H1 (cell line): Measurements from ENCODE around the gene SOBP. TPM values are rescaled to one million over a fixed set of nuclear protein-coding genes. Genes with fewer than 3 reads are reported as not detected.

ENCODE experiments used
- CTCF ChIA-PET: fragments of 300-600 bp; sonication (Branson Sonifier 250); formaldehyde crosslinking; loops from one replicate; lab custom pipeline; 2021; ENCODE audit not compliant: partially characterized antibody; lab: Charles Lee
- POLR2A ChIA-PET: fragments of 300-600 bp; sonication (Branson Sonifier 250); formaldehyde crosslinking; loops from one replicate; lab custom pipeline; 2021; ENCODE audit warnings: inconsistent platforms; ENCODE audit not compliant: partially characterized antibody; lab: Charles Lee
- DNase-seq, 2 experiments: peaks; one replicate each; pipeline versions ENCODE4 v3.0.0 to v3.0.0-alpha.2; 2010 to 2022; ENCODE audit warnings: low spot score in 2 of 2, low read depth in 1 of 2, mixed read lengths in 1 of 2
- FAIRE-seq: peaks from 2 replicates; lab custom pipeline; 2011; peaks lifted over from hg19 to GRCh38; lab: Jason Lieb, UNC
- H2AFZ ChIP-seq: 2 replicates; pipeline ENCODE4 v1.8.1; 2012; ENCODE audit warnings: low read length, inconsistent platforms
- H2AK5ac ChIP-seq: 2 replicates; pipeline ENCODE4 v1.6.1; 2013; ENCODE audit warnings: low read depth, low read length
- H2BK120ac ChIP-seq: replicated peaks from 2 replicates; pipeline ENCODE3; 2013; ENCODE audit warnings: low read depth, low read length, inconsistent platforms
- H2BK12ac ChIP-seq: 2 replicates; pipeline ENCODE4 v1.6.1; 2013; ENCODE audit warnings: low read depth, low read length
- H2BK15ac ChIP-seq: 2 replicates; pipeline ENCODE4 v1.6.1; 2013; ENCODE audit warnings: low read length
- H2BK20ac ChIP-seq: 2 replicates; pipeline ENCODE4 v1.6.1; 2013; ENCODE audit warnings: low read length
- H2BK5ac ChIP-seq: 2 replicates; pipeline ENCODE4 v1.6.1; 2013; ENCODE audit warnings: low read depth, low read length
- H3K14ac ChIP-seq: 2 replicates; pipeline ENCODE4 v1.6.1; 2013; ENCODE audit warnings: inconsistent platforms; ENCODE audit not compliant: insufficient read length
- H3K18ac ChIP-seq: 2 replicates; pipeline ENCODE4 v1.6.1; 2013; ENCODE audit warnings: low read length; ENCODE audit errors: extremely low read depth
- H3K23ac ChIP-seq: 2 replicates; pipeline ENCODE4 v1.6.1; 2013; ENCODE audit warnings: inconsistent platforms; ENCODE audit not compliant: insufficient read length
- H3K23me2 ChIP-seq: 2 replicates; pipeline ENCODE4 v1.6.1; 2013; ENCODE audit warnings: low read depth, low read length
- H3K27ac ChIP-seq: 2 replicates; pipeline ENCODE4 v1.6.1; 2011; ENCODE audit warnings: low read depth, low read length, inconsistent platforms
- H3K27me3 ChIP-seq, 4 experiments: replicated peaks in 1 of 4; 1 replicate in 1 of 4; 2 replicates in 3 of 4; pipeline versions ENCODE4 v1.6.1 to v1.8.1; 2011 to 2013; ENCODE audit warnings: low read length in 3 of 4, mild to moderate bottlenecking in 3 of 4, inconsistent platforms in 2 of 4, mixed read lengths in 2 of 4, moderate library complexity in 1 of 4; ENCODE audit not compliant: control insufficient read depth in 3 of 4, insufficient read depth in 3 of 4; ENCODE audit errors: extremely low read depth in 1 of 4
- H3K36me3 ChIP-seq, 4 experiments: 2 replicates each; pipeline versions ENCODE4 v1.6.1 to v1.8.1; 2011 to 2013; ENCODE audit warnings: mild to moderate bottlenecking in 4 of 4, low read length in 3 of 4, moderate library complexity in 2 of 4, control low read depth in 1 of 4, inconsistent platforms in 1 of 4; ENCODE audit not compliant: insufficient read depth in 4 of 4, control insufficient read depth in 2 of 4
- H3K4ac ChIP-seq: replicated peaks from 2 replicates; pipeline ENCODE3; 2013; ENCODE audit warnings: low read length, low read depth, mixed read lengths, inconsistent platforms; ENCODE audit not compliant: insufficient read length
- H3K4me1 ChIP-seq, 4 experiments: replicated peaks in 1 of 4; 1 replicate in 1 of 4; 2 replicates in 3 of 4; pipeline versions ENCODE4 v1.6.1 to v1.8.1; 2011 to 2013; ENCODE audit warnings: low read length in 3 of 4, inconsistent platforms in 2 of 4, mixed read lengths in 1 of 4; ENCODE audit not compliant: insufficient read depth in 4 of 4, control insufficient read depth in 3 of 4
- H3K4me2 ChIP-seq, 2 experiments: 2 replicates each; pipeline versions ENCODE4 v1.6.1 to v1.8.1; 2011 to 2013; ENCODE audit warnings: low read depth in 2 of 2, low read length in 2 of 2, control low read depth in 1 of 2, inconsistent platforms in 1 of 2, mild to moderate bottlenecking in 1 of 2; ENCODE audit not compliant: insufficient read depth in 1 of 2
- H3K4me3 ChIP-seq, 4 experiments: fragments of 200-600, 300-600 bp in 1 of 4; sonication (generic), shearing (Covaris generic), sonication (Bioruptor Twin) in 1 of 4; 2 replicates each; pipeline versions ENCODE4 v1.5.1 to v1.8.1; 2011 to 2016; ENCODE audit warnings: low read length in 4 of 4, low read depth in 3 of 4, control low read depth in 2 of 4, inconsistent platforms in 2 of 4, mild to moderate bottlenecking in 2 of 4, mixed read lengths in 1 of 4, moderate library complexity in 1 of 4; ENCODE audit not compliant: insufficient read depth in 2 of 4; ENCODE audit errors: extremely low read depth in 1 of 4
- H3K56ac ChIP-seq: replicated peaks from 2 replicates; pipeline ENCODE3; 2013; ENCODE audit warnings: low read depth, mild to moderate bottlenecking, mixed read lengths, low read length, inconsistent platforms; ENCODE audit not compliant: insufficient read length
- H3K79me1 ChIP-seq: 2 replicates; pipeline ENCODE4 v1.6.1; 2013; ENCODE audit warnings: low read depth, low read length, control low read depth
- H3K79me2 ChIP-seq, 2 experiments: 2 replicates each; pipeline versions ENCODE4 v1.6.1 to v1.8.1; 2012 to 2013; ENCODE audit warnings: low read length in 2 of 2, mild to moderate bottlenecking in 2 of 2, inconsistent platforms in 1 of 2; ENCODE audit not compliant: insufficient read depth in 2 of 2, control insufficient read depth in 1 of 2
- H3K9ac ChIP-seq, 4 experiments: replicated peaks in 1 of 4; 1 replicate in 1 of 4; 2 replicates in 3 of 4; pipeline versions ENCODE4 v1.6.1 to v1.8.1; 2011 to 2013; ENCODE audit warnings: low read depth in 3 of 4, low read length in 3 of 4, control low read depth in 2 of 4, mild to moderate bottlenecking in 2 of 4, moderate library complexity in 2 of 4, inconsistent platforms in 1 of 4; ENCODE audit errors: extremely low read depth in 1 of 4
- H3K9me3 ChIP-seq, 2 experiments: 2 replicates each; pipeline versions ENCODE4 v1.6.1 to v1.8.1; 2012 to 2013; ENCODE audit warnings: mild to moderate bottlenecking in 2 of 2, moderate library complexity in 2 of 2, control low read depth in 1 of 2, inconsistent platforms in 1 of 2, low read depth in 1 of 2, low read length in 1 of 2, mixed read lengths in 1 of 2; ENCODE audit not compliant: insufficient read depth in 2 of 2
- H4K20me1 ChIP-seq, 2 experiments: replicated peaks in 1 of 2; 2 replicates each; pipeline versions ENCODE3 to v1.8.1; 2011 to 2013; ENCODE audit warnings: inconsistent platforms in 2 of 2, low read length in 2 of 2, mild to moderate bottlenecking in 1 of 2; ENCODE audit not compliant: insufficient read depth in 2 of 2, control insufficient read depth in 1 of 2
- H4K5ac ChIP-seq: 2 replicates; pipeline ENCODE4 v1.6.1; 2013; ENCODE audit warnings: low read length, low read depth, mixed read lengths, inconsistent platforms; ENCODE audit not compliant: insufficient read length
- H4K8ac ChIP-seq: 2 replicates; pipeline ENCODE4 v1.8.0; 2013; ENCODE audit warnings: mild to moderate bottlenecking, moderate library complexity, low read length, inconsistent platforms; ENCODE audit not compliant: insufficient read depth; ENCODE audit errors: extremely low read depth
- H4K91ac ChIP-seq: replicated peaks from 2 replicates; pipeline ENCODE3; 2013; ENCODE audit warnings: low read length, mixed read lengths, inconsistent platforms; ENCODE audit not compliant: insufficient read length
- HDAC2 ChIP-seq, 2 experiments: fragments of 300-600 bp in 1 of 2; sonication (generic) in 1 of 2; IDR thresholded peaks; 2 replicates each; pipeline ENCODE4 v1.6.1; 2011 to 2012; ENCODE audit warnings: low read depth in 2 of 2, low read length in 2 of 2, mild to moderate bottlenecking in 2 of 2, moderate library complexity in 2 of 2, borderline replicate concordance in 1 of 2, inconsistent platforms in 1 of 2
- NANOG ChIP-seq: IDR thresholded peaks from 2 replicates; pipeline ENCODE4 v1.6.1; 2011; ENCODE audit warnings: low read length, low read depth, mild to moderate bottlenecking, inconsistent platforms; ENCODE audit not compliant: insufficient read depth, poor library complexity, severe bottlenecking
- TBP ChIP-seq: IDR thresholded peaks from 2 replicates; pipeline ENCODE4 v1.6.1; 2011; ENCODE audit warnings: low read depth, low read length, improper control_type of control experiment
- WGBS, 2 experiments: shearing (Covaris generic) in 1 of 2; methylation state at CpG; one replicate each; pipeline versions ENCODE4 v1.1.6 to v1.1.7; 2013 to 2015; ENCODE audit warnings: low lambda C conversion rate in 2 of 2, mixed read lengths in 2 of 2, inconsistent platforms in 1 of 2, low coverage in 1 of 2, missing lambda C conversion rate in 1 of 2; ENCODE audit not compliant: insufficient replicate concordance in 2 of 2, insufficient coverage in 1 of 2, insufficient read length in 1 of 2; ENCODE audit errors: extremely low coverage in 1 of 2, missing lambda C conversion rate in 1 of 2; 5-methylcytosine and 5-hydroxymethylcytosine counted together
- polyA plus RNA-seq, 7 experiments: library from polyadenylated mRNA; depleted of rRNA in 3 of 7; stranded (reverse) in 5 of 7; unstranded in 2 of 7; fragments of >200 nt in 5 of 7; fragments of 200-250 nt in 2 of 7; gene quantifications; 1 replicate in 5 of 7; 2 replicates in 1 of 7; 4 replicates in 1 of 7; pipeline versions ENCODE4 v1.2.1 to v1.2.3, GENCODE V29; 2011 to 2013; ENCODE audit warnings: missing spikeins in 2 of 7, mixed read lengths in 2 of 7
- total RNA-seq: library from RNA; stranded (reverse); fragmentation: NEBNext Ultra II Directional; extraction: Animal tissue kit (Norgen Biotek cat#: 25700); gene quantifications from 2 replicates; pipeline ENCODE4 v1.2.1, GENCODE V29; 2021

SOBP gene
- total and polyA plus RNA-seq, 2 of the 8 experiments (the other 6 are each of a cell fraction or from before 2014, with no cell fraction given), result 0.45 to 6.2 TPM

GRCh38 chr6:107563694-107564588 is 74.0 kb downstream of the SOBP start:
- H2BK5ac ChIP-seq, result no peak overlapping the region
- CTCF ChIA-PET, result interaction anchor here (0.6 to 1.6 kb wide), 8 partner anchors 12 to 72 kb away, joined by 3 to 7 read pairs (median 3); no protein-coding TSS in a partner anchor
- H2AFZ ChIP-seq, result no peak overlapping the region
- no peak overlapping the region for H4K91ac ChIP-seq
- H2BK15ac ChIP-seq, result no peak overlapping the region
- H3K56ac ChIP-seq, result no peak overlapping the region
- no peaks in the 10 kb centered on the region for H3K79me2 ChIP-seq
- H3K23ac ChIP-seq, result no peak overlapping the region
- H4K8ac ChIP-seq, result no peak overlapping the region
- H3K14ac ChIP-seq, result no peak overlapping the region
- no peak overlapping the region for H3K27ac ChIP-seq
- no peaks in the 10 kb centered on the region for H3K79me1 ChIP-seq
- H3K36me3 ChIP-seq, result no peaks in the 10 kb centered on the region
- no peak overlapping the region for H4K5ac ChIP-seq
- H2BK20ac ChIP-seq, result no peak overlapping the region
- H3K9ac ChIP-seq, result no peak overlapping the region
- no peaks in the 10 kb centered on the region for H4K20me1 ChIP-seq
- H3K4me3 ChIP-seq, result no peak overlapping the region
- H3K4ac ChIP-seq, result no peak overlapping the region
- FAIRE-seq (no peak), DNase-seq (no peak)
- no peaks in the 10 kb centered on the region for H3K23me2 ChIP-seq
- no peak overlapping the region for H2BK120ac ChIP-seq
- no peaks in the 10 kb centered on the region for H3K27me3 ChIP-seq
- no peaks in the 10 kb centered on the region for H3K9me3 ChIP-seq
- H2AK5ac ChIP-seq, result no peak overlapping the region
- H2BK12ac ChIP-seq, result no peak overlapping the region
- H3K4me2 ChIP-seq, result no peak overlapping the region
- peaks cover 0 to 7% (median 3%) of the 10 kb centered on the region in 4 experiments; a peak in 5 of 7 replicates for H3K4me1 ChIP-seq
- no peak overlapping the region for H3K18ac ChIP-seq
- POLR2A ChIA-PET, result interaction anchor here (1.6 kb wide), 1 partner anchor 10 kb away, joined by 5 read pairs; no protein-coding TSS in a partner anchor
- WGBS, 2 experiments, result 91% methylated on average over 13 of the region's 13 CpGs; no CpG with 5 or more reads in 1 of the 2 experiments
- TF ChIP-seq HDAC2 (IDR thresholded peaks at IDR 0.05; ENCODE audit: borderline replicate concordance in 1 of 2, low read depth in 2 of 2, low read length in 2 of 2) (no peak), TBP (no peak), NANOG (no peak)
